HL-60 (cell line): Measurements from ENCODE around the gene DNAJC18.

ENCODE experiments used
- DNase-seq, 2 experiments: peaks; one replicate each; pipeline ENCODE4 v3.0.0-alpha.2; 2010 to 2020; ENCODE audit warnings: low read depth in 1 of 2, low spot score in 1 of 2
- H3K27ac ChIP-seq: fragments of 250-450 bp; sonication (Bioruptor Pico); replicated peaks from 2 replicates; pipeline ENCODE4 v1.5.1; 2020; ENCODE audit warnings: mild to moderate bottlenecking, moderate library complexity
- H3K27me3 ChIP-seq: fragments of 250-450 bp; sonication (Bioruptor Pico); 2 replicates; pipeline ENCODE4 v1.5.1; 2021; ENCODE audit warnings: mild to moderate bottlenecking, moderate library complexity; ENCODE audit not compliant: insufficient read depth, poor library complexity, severe bottlenecking
- H3K4me3 ChIP-seq: replicated peaks from 2 replicates; pipeline ENCODE4 v1.5.1; 2011; ENCODE audit warnings: mild to moderate bottlenecking, control low read depth, low read length; ENCODE audit not compliant: insufficient read depth
- GABPA ChIP-seq: IDR thresholded peaks from 2 replicates; pipeline ENCODE4 v1.6.1; 2012; ENCODE audit warnings: low read depth
- POLR2AphosphoS5 ChIP-seq: IDR thresholded peaks from 2 replicates; pipeline ENCODE4 v1.6.1; 2012; ENCODE audit warnings: low read depth
- REST ChIP-seq: IDR thresholded peaks from 2 replicates; pipeline ENCODE4 v1.6.1; 2012; ENCODE audit warnings: low read depth; ENCODE audit not compliant: insufficient replicate concordance
- SPI1 ChIP-seq: IDR thresholded peaks from 2 replicates; pipeline ENCODE4 v1.6.1; 2012; ENCODE audit warnings: low read depth, mild to moderate bottlenecking, borderline replicate concordance
- TF ChIP-seq, protein P1 (sequence below): IDR thresholded peaks from one replicate; pipeline ENCODE4 v1.5.1; 2011; ENCODE audit warnings: low read length, control low read depth, inconsistent platforms; ENCODE audit not compliant: insufficient read depth

The DNAJC18 gene

DNA sequence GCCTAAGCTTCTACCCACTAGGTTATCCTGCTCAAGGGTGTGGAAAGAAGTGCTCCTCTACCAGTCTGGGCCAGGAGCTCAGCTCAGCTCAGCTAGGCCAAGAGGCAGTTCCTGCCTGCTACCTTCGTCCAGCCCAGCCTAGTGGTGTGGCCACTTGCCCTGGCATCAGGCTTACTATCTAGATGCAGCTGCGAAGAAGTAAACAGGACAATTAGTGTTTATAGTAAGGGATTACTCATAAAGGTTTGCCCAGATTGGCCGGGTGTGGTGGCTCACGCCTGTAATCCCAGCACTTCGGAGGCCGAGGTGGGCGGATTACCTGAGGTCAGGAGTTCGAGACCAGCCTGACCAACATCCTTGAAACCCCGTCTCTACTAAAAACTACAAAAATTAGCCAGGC, 22.7 kb downstream of the DNAJC18 start:
- no peak for DNase-seq
- Histone ChIP-seq H3K4me3 (no peak overlapping the region), H3K27ac (no peak overlapping the region), H3K27me3 (no peaks in the 10 kb centered on the region)
- TF ChIP-seq, protein P1, sequence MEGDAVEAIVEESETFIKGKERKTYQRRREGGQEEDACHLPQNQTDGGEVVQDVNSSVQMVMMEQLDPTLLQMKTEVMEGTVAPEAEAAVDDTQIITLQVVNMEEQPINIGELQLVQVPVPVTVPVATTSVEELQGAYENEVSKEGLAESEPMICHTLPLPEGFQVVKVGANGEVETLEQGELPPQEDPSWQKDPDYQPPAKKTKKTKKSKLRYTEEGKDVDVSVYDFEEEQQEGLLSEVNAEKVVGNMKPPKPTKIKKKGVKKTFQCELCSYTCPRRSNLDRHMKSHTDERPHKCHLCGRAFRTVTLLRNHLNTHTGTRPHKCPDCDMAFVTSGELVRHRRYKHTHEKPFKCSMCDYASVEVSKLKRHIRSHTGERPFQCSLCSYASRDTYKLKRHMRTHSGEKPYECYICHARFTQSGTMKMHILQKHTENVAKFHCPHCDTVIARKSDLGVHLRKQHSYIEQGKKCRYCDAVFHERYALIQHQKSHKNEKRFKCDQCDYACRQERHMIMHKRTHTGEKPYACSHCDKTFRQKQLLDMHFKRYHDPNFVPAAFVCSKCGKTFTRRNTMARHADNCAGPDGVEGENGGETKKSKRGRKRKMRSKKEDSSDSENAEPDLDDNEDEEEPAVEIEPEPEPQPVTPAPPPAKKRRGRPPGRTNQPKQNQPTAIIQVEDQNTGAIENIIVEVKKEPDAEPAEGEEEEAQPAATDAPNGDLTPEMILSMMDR, result no peak
- TF ChIP-seq REST, result no peak
- no peak for TF ChIP-seq GABPA
- TF ChIP-seq SPI1, result no peak
- TF ChIP-seq POLR2AphosphoS5, result no peak

DNA sequence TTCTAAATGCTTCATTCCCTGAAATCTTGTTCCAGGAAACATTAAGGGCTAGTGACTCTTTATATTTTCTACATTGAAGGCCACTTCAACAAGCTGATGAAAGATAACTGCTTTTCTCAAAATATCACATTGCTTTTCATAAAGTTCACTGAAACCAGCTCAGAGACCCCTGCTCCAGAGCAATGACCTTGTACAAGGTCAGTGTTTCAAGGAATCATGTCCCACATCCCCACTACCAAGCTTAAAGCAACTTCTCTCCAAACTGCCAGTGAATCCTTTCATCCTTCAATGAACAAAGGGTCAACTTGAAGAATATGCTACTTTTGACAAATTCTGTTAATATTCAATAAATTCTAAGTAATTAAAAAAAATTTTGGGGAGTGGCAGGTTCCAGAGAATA, 23.5 kb downstream of the DNAJC18 start:
- no peak for TF ChIP-seq SPI1
- no peak for TF ChIP-seq GABPA
- TF ChIP-seq REST, result no peak
- TF ChIP-seq, protein P1, result no peak
- TF ChIP-seq POLR2AphosphoS5, result no peak
- Histone ChIP-seq H3K4me3 (no peak overlapping the region), H3K27ac (no peak overlapping the region), H3K27me3 (no peaks in the 10 kb centered on the region)
- DNase-seq, result no peak

DNA sequence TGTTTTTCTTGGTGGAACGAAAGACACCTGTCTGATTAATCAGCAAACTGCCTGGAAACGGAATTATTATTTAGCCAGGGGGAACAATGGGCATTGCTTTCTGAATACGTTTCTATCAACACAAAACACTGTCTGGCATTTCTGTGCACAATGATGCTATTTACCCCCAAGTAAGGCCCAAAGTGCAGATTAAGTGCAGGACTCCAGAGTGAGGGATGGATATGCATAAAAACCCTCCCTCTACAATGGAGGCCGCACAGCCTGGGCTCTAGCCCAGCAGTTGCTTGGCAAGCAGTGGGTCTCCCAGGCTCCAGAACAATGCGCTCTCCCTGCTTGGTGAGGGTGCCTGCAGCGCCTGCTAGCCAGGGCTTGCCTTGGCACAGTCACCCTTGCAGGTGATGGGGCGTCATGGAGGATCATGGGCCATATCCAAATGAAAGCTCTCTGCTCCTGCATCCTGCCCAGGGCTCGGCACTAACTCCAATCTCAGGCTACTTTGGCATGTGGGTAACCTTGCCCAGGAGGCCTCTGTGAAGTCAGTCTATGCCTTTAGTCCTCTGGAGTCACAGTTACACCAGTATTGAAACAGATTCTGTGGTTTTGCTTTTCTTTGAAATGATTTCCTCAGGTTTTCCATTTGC, 24.0 kb downstream of the DNAJC18 start:
- Histone ChIP-seq H3K27me3 (no peaks in the 10 kb centered on the region), H3K27ac (no peak overlapping the region), H3K4me3 (no peak overlapping the region)
- no peak for DNase-seq
- TF ChIP-seq SPI1, result no peak

DNA sequence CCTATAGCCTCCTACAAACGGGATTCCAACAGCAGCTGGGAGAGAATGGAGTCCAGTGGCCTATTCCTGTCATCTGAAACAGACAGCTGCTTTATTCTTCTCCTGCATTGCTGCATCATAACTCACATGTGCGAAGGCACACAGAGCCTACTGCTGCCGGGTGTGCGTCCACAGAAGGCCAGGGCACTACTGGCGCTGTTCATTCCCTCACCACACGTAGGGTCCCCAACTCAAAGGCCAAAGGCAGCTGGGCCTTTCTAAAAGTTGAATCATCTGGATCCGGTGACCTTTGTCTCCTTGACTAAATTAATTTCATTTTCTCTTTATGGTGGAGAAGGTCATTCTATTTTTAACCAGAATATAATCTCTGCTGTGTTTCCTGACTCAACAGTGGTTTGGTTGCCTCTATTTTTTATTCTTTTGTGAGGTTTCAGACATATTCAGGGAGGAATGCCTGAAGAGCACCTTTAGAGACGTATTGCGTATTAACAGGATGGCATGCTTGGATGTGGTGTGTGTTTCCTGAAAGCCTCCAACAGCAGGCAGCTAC, 24.7 kb downstream of the DNAJC18 start:
- Histone ChIP-seq H3K27ac (no peak overlapping the region), H3K27me3 (no peaks in the 10 kb centered on the region), H3K4me3 (no peak overlapping the region)
- no peak for DNase-seq
- TF ChIP-seq REST (no peak), POLR2AphosphoS5 (no peak), GABPA (no peak), SPI1 (no peak)
- TF ChIP-seq, protein P1, result no peak
